Measurements from ENCODE around the gene IP6K2.

The IP6K2 gene

GRCh38 chr3:48678566-48679380 lies 38.2 kb downstream of the IP6K2 start:
- H3K4me1 ChIP-seq (ENCODE audit: insufficient read depth, poor library complexity, severe bottlenecking) = peaks cover 9% of the 10 kb centered on the region
- H3K4me3 ChIP-seq (ENCODE audit: severe bottlenecking) = no peak overlapping the region
- DNase-seq (ENCODE audit: low spot score) (peak; percentile 54), ATAC-seq (ENCODE audit: low read depth) (no peak)
- no peaks in the 10 kb centered on the region for H3K9me3 ChIP-seq (ENCODE audit: severe bottlenecking)
- no peak overlapping the region for H3K27ac ChIP-seq (ENCODE audit: poor library complexity, severe bottlenecking)
- no peak for TF ChIP-seq CTCF (IDR thresholded peaks at IDR 0.05; ENCODE audit: poor library complexity, severe bottlenecking)
- H3K27me3 ChIP-seq (ENCODE audit: insufficient read depth, poor library complexity, severe bottlenecking) = no peaks in the 10 kb centered on the region
- peaks cover 79% of the 10 kb centered on the region for H3K36me3 ChIP-seq (ENCODE audit: low read depth)

DNA sequence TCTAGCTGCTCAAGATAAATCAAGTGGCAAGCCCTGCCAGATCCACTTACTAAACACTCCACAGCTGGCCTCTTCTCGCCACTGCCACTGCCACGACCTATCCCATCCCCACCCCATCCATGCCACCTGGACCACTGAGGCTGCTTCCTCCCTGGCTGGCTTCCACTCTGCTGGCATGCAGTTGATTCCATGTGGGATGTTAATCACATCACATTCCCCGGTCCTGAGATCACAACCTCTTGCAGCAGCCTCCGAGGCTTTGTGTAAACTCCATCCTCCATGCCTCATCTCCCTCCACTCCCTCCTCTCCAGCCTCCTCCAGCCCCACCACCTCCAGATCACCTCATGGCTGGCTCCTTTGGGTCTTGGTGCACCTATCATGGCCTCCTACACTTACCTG lies 39.0 kb downstream of the IP6K2 start:
- Histone ChIP-seq H3K36me3 (ENCODE audit: low read depth) (peaks cover 72% of the 10 kb centered on the region), H3K4me3 (ENCODE audit: severe bottlenecking) (no peak overlapping the region), H3K9me3 (ENCODE audit: severe bottlenecking) (no peaks in the 10 kb centered on the region), H3K27ac (ENCODE audit: poor library complexity, severe bottlenecking) (no peak overlapping the region), H3K4me1 (ENCODE audit: insufficient read depth, poor library complexity, severe bottlenecking) (peaks cover 2% of the 10 kb centered on the region), H3K27me3 (ENCODE audit: insufficient read depth, poor library complexity, severe bottlenecking) (no peaks in the 10 kb centered on the region)
- ATAC-seq (ENCODE audit: low read depth) = no peak
- DNase-seq (ENCODE audit: low spot score) = no peak
- no peak for TF ChIP-seq CTCF (IDR thresholded peaks at IDR 0.05; ENCODE audit: poor library complexity, severe bottlenecking)

DNA sequence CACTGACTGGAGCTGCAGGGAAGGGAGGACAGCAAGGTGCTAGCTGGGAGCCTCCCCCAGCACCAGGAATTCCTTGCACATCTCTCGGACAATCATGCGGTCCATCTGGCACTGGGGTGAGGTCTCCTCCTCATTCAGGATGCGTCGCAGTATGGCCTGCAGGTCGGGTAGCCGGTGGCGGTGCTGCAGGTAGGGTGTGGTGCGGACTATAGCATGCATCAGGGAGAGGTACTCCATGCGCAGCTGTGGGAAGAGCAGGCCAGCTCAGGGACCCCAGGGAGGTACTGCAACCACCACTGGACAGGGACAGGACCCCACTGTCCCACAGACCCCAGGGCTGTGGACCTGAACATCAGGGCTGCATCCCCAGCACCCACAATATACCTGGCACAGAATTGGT lies 42.5 kb downstream of the IP6K2 start:
- no peak for TF ChIP-seq CTCF (IDR thresholded peaks at IDR 0.05; ENCODE audit: poor library complexity, severe bottlenecking)
- Histone ChIP-seq H3K4me1 (ENCODE audit: insufficient read depth, poor library complexity, severe bottlenecking) (no peaks in the 10 kb centered on the region), H3K27ac (ENCODE audit: poor library complexity, severe bottlenecking) (no peak overlapping the region), H3K9me3 (ENCODE audit: severe bottlenecking) (no peaks in the 10 kb centered on the region), H3K4me3 (ENCODE audit: severe bottlenecking) (no peak overlapping the region), H3K36me3 (ENCODE audit: low read depth) (peaks cover 48% of the 10 kb centered on the region), H3K27me3 (ENCODE audit: insufficient read depth, poor library complexity, severe bottlenecking) (no peaks in the 10 kb centered on the region)
- ATAC-seq (ENCODE audit: low read depth) = peak; percentile 14; the same call in 1 of the 3 replicates
- peak; percentile 51 for DNase-seq (ENCODE audit: low spot score)

DNA sequence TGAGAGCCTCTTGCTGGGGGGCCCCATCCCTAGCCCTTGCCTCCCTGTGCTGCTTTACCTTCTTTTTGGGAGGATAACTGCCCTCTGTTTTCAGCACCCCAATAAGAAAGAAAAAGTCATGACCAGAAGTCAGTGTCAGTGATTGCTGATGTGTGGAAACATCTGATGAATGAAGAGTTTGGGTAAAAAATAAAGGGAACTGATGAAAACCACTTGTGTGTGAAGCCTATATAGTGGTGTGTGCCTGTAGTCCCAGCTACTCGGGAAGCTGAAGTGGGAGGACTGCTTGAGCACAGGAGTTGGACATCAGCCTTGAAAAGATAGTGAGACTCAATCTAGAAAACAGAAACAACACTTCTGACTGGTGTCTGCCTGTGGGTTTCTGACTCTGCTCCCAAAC lies 44.5 kb downstream of the IP6K2 start:
- Histone ChIP-seq H3K4me1 (ENCODE audit: insufficient read depth, poor library complexity, severe bottlenecking) (no peaks in the 10 kb centered on the region), H3K27ac (ENCODE audit: poor library complexity, severe bottlenecking) (no peak overlapping the region), H3K27me3 (ENCODE audit: insufficient read depth, poor library complexity, severe bottlenecking) (no peaks in the 10 kb centered on the region), H3K36me3 (ENCODE audit: low read depth) (peaks cover 30% of the 10 kb centered on the region), H3K9me3 (ENCODE audit: severe bottlenecking) (no peaks in the 10 kb centered on the region), H3K4me3 (ENCODE audit: severe bottlenecking) (no peak overlapping the region)
- no peak for TF ChIP-seq CTCF (IDR thresholded peaks at IDR 0.05; ENCODE audit: poor library complexity, severe bottlenecking)
- ATAC-seq (ENCODE audit: low read depth) (no peak), DNase-seq (ENCODE audit: low spot score) (no peak)

DNA sequence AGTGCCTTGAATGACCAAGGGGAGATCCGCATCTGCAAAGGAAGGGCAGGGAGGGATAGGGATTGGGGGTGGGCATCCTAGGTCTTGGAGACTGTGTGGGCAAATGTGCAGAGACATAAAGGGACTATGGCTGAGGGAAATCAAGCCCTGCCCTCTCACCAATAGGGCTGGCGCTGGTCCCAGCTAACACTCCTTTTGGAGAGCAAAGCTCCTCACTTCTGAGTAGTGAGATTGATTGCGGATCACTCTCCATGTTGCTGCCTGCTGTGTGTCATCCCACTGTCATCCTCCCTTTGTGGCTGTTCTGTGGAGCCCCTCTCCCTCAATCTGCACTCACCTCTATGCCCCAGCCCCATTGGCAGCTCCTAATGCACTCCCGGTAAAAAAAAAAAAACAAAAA lies 52.1 kb downstream of the IP6K2 start:
- Histone ChIP-seq H3K9me3 (ENCODE audit: severe bottlenecking) (no peaks in the 10 kb centered on the region), H3K36me3 (ENCODE audit: low read depth) (no peaks in the 10 kb centered on the region), H3K27me3 (ENCODE audit: insufficient read depth, poor library complexity, severe bottlenecking) (no peaks in the 10 kb centered on the region), H3K4me3 (ENCODE audit: severe bottlenecking) (no peak overlapping the region), H3K4me1 (ENCODE audit: insufficient read depth, poor library complexity, severe bottlenecking) (no peaks in the 10 kb centered on the region), H3K27ac (ENCODE audit: poor library complexity, severe bottlenecking) (no peak overlapping the region)
- TF ChIP-seq CTCF (IDR thresholded peaks at IDR 0.05; ENCODE audit: poor library complexity, severe bottlenecking) = no peak
- DNase-seq (ENCODE audit: low spot score) (no peak), ATAC-seq (ENCODE audit: low read depth) (no peak)
